IPS DF 6.9 (cell line): Measurements from ENCODE around the gene AAMP.
A peak's percentile ranks its signal among the peaks of the same experiment; 100 is the strongest.

Experiments
- DNase-seq: peaks from one replicate; pipeline ENCODE4 v3.0.0-alpha.2; 2013; ENCODE audit warnings: low read depth, low spot score
- H3K27ac ChIP-seq: one replicate; pipeline ENCODE4 v1.5.1; 2013; ENCODE audit warnings: low read length, control low read depth
- H3K27me3 ChIP-seq: 2 replicates; pipeline ENCODE4 v1.6.1; 2013; ENCODE audit warnings: mild to moderate bottlenecking, low read length; ENCODE audit not compliant: control insufficient read depth, insufficient read depth
- H3K36me3 ChIP-seq: 2 replicates; pipeline ENCODE4 v1.6.1; 2013; ENCODE audit warnings: low read length; ENCODE audit not compliant: control insufficient read depth, insufficient read depth
- H3K4me1 ChIP-seq: 2 replicates; pipeline ENCODE4 v1.6.1; 2013; ENCODE audit warnings: low read length; ENCODE audit not compliant: control insufficient read depth, insufficient read depth
- H3K4me3 ChIP-seq: 2 replicates; pipeline ENCODE4 v1.5.1; 2013; ENCODE audit warnings: mild to moderate bottlenecking, low read length
- H3K9me3 ChIP-seq: 2 replicates; pipeline ENCODE4 v1.6.1; 2013; ENCODE audit warnings: low read length, inconsistent platforms; ENCODE audit not compliant: control insufficient read depth, insufficient read depth
- WGBS: extraction: QIAGEN DNeasy Blood & Tissue Kit; methylation state at CpG from one replicate; pipeline ENCODE4 v1.1.7; 2013; ENCODE audit warnings: mixed read lengths, missing lambda C conversion rate; ENCODE audit not compliant: insufficient read length, insufficient coverage; 5-methylcytosine and 5-hydroxymethylcytosine counted together

Gene AAMP

GRCh38 chr2:218257390-218257981 lies 12.5 kb downstream of the AAMP start:
- no peak overlapping the region for H3K27ac ChIP-seq
- H3K4me1 ChIP-seq: peaks cover 11% of the 10 kb centered on the region
- H3K9me3 ChIP-seq: no peaks in the 10 kb centered on the region
- H3K4me3 ChIP-seq: no peak overlapping the region
- no CpG with 5 or more reads among the region's 8 CpGs for WGBS
- no peaks in the 10 kb centered on the region for H3K27me3 ChIP-seq
- H3K36me3 ChIP-seq: peaks cover 11% of the 10 kb centered on the region
- peak; percentile 63 for DNase-seq

DNA sequence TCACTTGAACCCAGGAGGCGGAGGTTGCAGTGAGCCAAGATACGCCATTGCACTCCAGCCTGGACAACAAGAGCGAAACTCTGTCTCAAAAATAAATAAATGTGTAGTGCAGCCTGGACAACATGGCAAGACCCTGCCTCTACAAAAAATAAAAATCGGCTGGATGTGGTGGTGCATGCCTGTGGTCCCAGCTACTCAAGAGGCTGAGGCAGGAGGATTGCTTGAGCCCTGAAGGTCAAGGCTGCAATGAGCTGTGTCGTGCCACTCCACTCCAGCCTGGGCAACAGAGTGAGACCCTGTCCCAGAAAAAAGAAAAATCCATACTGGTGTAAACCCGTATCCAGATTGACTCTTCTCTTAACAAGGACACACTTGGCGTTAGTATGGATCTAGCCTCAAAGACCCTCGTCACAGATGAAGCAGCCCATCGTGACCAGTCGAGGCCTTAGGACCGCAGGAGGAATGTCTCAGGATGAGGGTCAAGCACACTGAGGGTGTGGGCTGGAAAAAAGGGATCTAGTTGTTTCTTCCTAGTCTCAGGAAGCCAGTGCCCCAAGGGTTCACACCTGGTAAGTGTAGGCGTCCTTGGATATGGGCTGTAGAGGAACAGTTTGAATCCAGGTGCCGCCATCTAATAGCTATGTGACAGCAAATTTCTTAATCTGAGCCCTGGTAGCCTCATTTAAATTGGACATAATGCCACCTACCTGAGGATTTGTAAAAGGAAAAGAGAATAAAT lies 13.2 kb downstream of the AAMP start:
- Histone ChIP-seq H3K9me3 (no peaks in the 10 kb centered on the region), H3K27me3 (no peaks in the 10 kb centered on the region), H3K4me1 (peaks cover 10% of the 10 kb centered on the region), H3K4me3 (no peak overlapping the region), H3K36me3 (peaks cover 14% of the 10 kb centered on the region), H3K27ac (no peak overlapping the region)
- WGBS: no CpG with 5 or more reads among the region's 13 CpGs
- DNase-seq: no peak

DNA sequence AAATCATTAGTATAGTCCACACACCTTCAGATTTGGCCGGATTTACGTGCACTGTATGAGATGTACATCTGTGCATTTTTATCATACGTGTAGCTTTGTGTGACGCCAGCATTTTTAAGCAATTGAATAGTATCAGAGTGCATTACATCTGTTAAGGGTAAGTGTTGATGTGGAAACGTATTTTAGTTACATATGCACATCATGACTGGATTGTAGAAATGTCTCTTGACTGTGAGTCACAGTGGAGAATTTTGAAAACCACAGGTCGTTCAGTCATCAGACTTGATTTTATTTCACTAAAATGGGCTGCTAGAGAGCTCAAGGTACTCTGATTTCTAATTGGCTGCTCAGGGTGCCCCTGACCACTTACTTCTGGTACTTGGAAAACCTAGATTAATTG lies 14.5 kb downstream of the AAMP start:
- no peak for DNase-seq
- H3K36me3 ChIP-seq: peaks cover 24% of the 10 kb centered on the region

GRCh38 chr2:218253232-218253625 lies 16.7 kb downstream of the AAMP start:
- Histone ChIP-seq H3K4me1 (no peaks in the 10 kb centered on the region), H3K27ac (no peak overlapping the region), H3K9me3 (no peaks in the 10 kb centered on the region), H3K36me3 (peaks cover 39% of the 10 kb centered on the region), H3K4me3 (no peak overlapping the region), H3K27me3 (no peaks in the 10 kb centered on the region)
- WGBS: no CpG with 5 or more reads among the region's 5 CpGs
- DNase-seq: no peak

More for the DNA sequence above, 14.5 kb downstream of the AAMP start:
- no peaks in the 10 kb centered on the region for H3K9me3 ChIP-seq
- H3K4me3 ChIP-seq: no peak overlapping the region
- peaks cover 2% of the 10 kb centered on the region; the same call in 1 of the 2 replicates for H3K4me1 ChIP-seq
- no peaks in the 10 kb centered on the region for H3K27me3 ChIP-seq
- no CpG with 5 or more reads among the region's 6 CpGs for WGBS
- H3K27ac ChIP-seq: no peak overlapping the region

GRCh38 chr2:218252509-218253231 lies 17.3 kb downstream of the AAMP start:
- no peaks in the 10 kb centered on the region for H3K27me3 ChIP-seq
- H3K9me3 ChIP-seq: no peaks in the 10 kb centered on the region
- H3K36me3 ChIP-seq: peaks cover 41% of the 10 kb centered on the region
- no peaks in the 10 kb centered on the region for H3K4me1 ChIP-seq
- no CpG with 5 or more reads among the region's 7 CpGs for WGBS
- no peak overlapping the region for H3K4me3 ChIP-seq
- DNase-seq: no peak
- H3K27ac ChIP-seq: no peak overlapping the region

- H3K4me3 ChIP-seq: no peak overlapping the region
- H3K27ac ChIP-seq: no peak overlapping the region
- no peaks in the 10 kb centered on the region for H3K9me3 ChIP-seq
- H3K27me3 ChIP-seq: no peaks in the 10 kb centered on the region
- H3K4me1 ChIP-seq: no peaks in the 10 kb centered on the region
- H3K36me3 ChIP-seq: peaks cover 46% of the 10 kb centered on the region
- no peak for DNase-seq
- WGBS: no CpG with 5 or more reads among the region's 13 CpGs
Observed at GRCh38 chr2:218249691-218250090, 20.2 kb downstream of the AAMP start.

- WGBS: no CpG with 5 or more reads among the region's 5 CpGs
Observed at GRCh38 chr2:218245214-218245613, 24.7 kb downstream of the AAMP start.

GRCh38 chr2:218244665-218245064 lies 25.3 kb downstream of the AAMP start:
- Histone ChIP-seq H3K4me3 (no peak overlapping the region), H3K36me3 (peaks cover 30% of the 10 kb centered on the region), H3K27ac (no peak overlapping the region), H3K4me1 (no peaks in the 10 kb centered on the region), H3K27me3 (no peaks in the 10 kb centered on the region), H3K9me3 (no peaks in the 10 kb centered on the region)
- DNase-seq: no peak
- no CpG with 5 or more reads among the region's 2 CpGs for WGBS

More at GRCh38 chr2:218245214-218245613, 24.7 kb downstream of the AAMP start:
- no peak overlapping the region for H3K27ac ChIP-seq
- no peaks in the 10 kb centered on the region for H3K9me3 ChIP-seq
- H3K4me3 ChIP-seq: no peak overlapping the region
- H3K4me1 ChIP-seq: no peaks in the 10 kb centered on the region
- no peaks in the 10 kb centered on the region for H3K27me3 ChIP-seq
- H3K36me3 ChIP-seq: peaks cover 34% of the 10 kb centered on the region
- DNase-seq: no peak

DNA sequence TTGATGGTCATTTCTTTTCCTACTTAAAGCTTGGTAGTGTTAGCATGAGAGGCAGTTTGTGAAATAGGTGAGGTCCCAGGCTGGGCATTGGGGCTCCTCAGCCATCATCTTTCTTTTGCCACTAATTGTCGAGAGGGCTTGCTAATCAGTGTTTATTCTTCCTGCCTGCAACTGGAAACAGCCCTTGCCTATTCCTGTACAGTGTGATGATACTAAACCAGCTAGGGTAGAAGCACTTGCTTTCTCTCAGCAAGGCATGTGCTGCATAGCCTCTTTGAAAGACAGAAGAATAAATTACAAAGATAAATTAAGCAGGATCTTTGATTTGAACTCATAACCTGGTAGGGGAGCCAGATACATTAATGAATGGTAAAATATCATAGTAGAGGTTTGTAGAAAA lies 25.7 kb downstream of the AAMP start:
- no peak overlapping the region for H3K4me3 ChIP-seq
- H3K27ac ChIP-seq: no peak overlapping the region
- H3K4me1 ChIP-seq: no peaks in the 10 kb centered on the region
- H3K27me3 ChIP-seq: no peaks in the 10 kb centered on the region
- DNase-seq: no peak
- WGBS: no CpG with 5 or more reads among the region's 1 CpG
- H3K36me3 ChIP-seq: peaks cover 27% of the 10 kb centered on the region; the same call in 1 of the 2 replicates
- H3K9me3 ChIP-seq: no peaks in the 10 kb centered on the region

GRCh38 chr2:218238887-218239286 lies 31.1 kb downstream of the AAMP start:
- no peaks in the 10 kb centered on the region for H3K9me3 ChIP-seq
- no peak overlapping the region for H3K4me3 ChIP-seq
- no peaks in the 10 kb centered on the region for H3K27me3 ChIP-seq
- H3K27ac ChIP-seq: no peak overlapping the region
- H3K36me3 ChIP-seq: peaks cover 18% of the 10 kb centered on the region; the same call in 1 of the 2 replicates
- no peak for DNase-seq
- WGBS: no CpG with 5 or more reads among the region's 1 CpG
- H3K4me1 ChIP-seq: no peaks in the 10 kb centered on the region
